Spleen (tissue), 7 donors: Measurements from ENCODE around the gene CAMSAP2.

Experiments used
- POLR2A ChIP-seq, 3 donors: fragments of 450-650 bp; IDR thresholded peaks; one replicate each; pipeline ENCODE4 v1.5.1; 2017; ENCODE audit warnings: antibody characterized with exemption in 3 of 3, mild to moderate bottlenecking in 1 of 3
- TF ChIP-seq, protein P1 (sequence below), 11 experiments: fragments of 200-600 bp in 7 of 11; fragments of 450-650 bp in 4 of 11; sonication (generic) in 4 of 11; IDR thresholded peaks in 8 of 11; conservative IDR thresholded peaks in 3 of 11; 1 replicate in 7 of 11; 2 replicates in 4 of 11; pipeline versions ENCODE4 v1.4.0 to v1.8.0; 2016 to 2021; ENCODE audit warnings: antibody characterized with exemption in 11 of 11, inconsistent platforms in 4 of 11, mild to moderate bottlenecking in 1 of 11
- donor health status: DM: no; HTN: no; CAD: no; lungs with moderate emphysema.
- donor health status: DM: no; HTN: no; CAD: no.
- donor health status: DM: no; HTN: no; CAD: no.

DNA sequence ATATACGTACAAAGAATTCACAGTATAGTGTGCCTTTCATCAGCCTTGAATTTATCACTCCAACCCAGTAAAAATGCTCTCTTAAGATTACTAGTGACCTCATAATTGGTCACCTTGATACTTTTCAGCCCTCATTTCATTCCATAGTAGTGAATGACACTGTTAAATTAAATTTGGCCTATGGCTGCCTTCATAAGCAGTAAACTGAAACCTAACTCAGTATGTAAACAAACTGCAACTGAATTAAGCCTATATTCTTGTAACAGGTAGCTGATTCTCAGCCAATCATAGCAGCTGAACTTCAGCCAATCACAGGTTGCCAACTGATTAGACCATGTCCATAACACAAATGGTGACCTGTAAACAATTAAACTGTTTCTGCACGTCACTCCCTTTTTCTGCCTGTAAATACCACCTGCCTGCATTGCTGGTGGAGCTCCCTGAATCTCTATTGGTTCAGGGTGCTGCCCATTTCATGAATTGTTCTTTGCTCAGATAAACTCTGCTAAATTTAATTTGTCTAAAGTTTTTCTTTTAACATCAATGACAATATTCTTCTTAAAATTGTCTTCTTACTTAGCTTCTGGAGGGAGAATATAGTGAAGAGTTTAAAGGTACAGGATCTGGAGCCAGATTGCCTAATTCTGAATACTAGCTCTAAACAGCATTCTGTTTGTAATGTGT lies 24.0 kb upstream of the CAMSAP2 start:
- TF ChIP-seq, protein P1, sequence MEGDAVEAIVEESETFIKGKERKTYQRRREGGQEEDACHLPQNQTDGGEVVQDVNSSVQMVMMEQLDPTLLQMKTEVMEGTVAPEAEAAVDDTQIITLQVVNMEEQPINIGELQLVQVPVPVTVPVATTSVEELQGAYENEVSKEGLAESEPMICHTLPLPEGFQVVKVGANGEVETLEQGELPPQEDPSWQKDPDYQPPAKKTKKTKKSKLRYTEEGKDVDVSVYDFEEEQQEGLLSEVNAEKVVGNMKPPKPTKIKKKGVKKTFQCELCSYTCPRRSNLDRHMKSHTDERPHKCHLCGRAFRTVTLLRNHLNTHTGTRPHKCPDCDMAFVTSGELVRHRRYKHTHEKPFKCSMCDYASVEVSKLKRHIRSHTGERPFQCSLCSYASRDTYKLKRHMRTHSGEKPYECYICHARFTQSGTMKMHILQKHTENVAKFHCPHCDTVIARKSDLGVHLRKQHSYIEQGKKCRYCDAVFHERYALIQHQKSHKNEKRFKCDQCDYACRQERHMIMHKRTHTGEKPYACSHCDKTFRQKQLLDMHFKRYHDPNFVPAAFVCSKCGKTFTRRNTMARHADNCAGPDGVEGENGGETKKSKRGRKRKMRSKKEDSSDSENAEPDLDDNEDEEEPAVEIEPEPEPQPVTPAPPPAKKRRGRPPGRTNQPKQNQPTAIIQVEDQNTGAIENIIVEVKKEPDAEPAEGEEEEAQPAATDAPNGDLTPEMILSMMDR (IDR thresholded peaks at IDR 0.05 in 8 of 11, conservative IDR thresholded peaks at IDR 0.05 in 3 of 11) = no peak
- TF ChIP-seq POLR2A (IDR thresholded peaks at IDR 0.05) = no peak
